ENCODE results near the gene SART1. TPM values are rescaled to one million over a fixed set of nuclear protein-coding genes. Genes with fewer than 3 reads are reported as not detected.
"Not testable (repeated sequence)": the region's sequence is repeated elsewhere in the genome, so short reads cannot be mapped to it uniquely, and the experiment has no call there.

SART1 gene
- total RNA-seq, 1 donor from 2014 or later, result 66.7 TPM

- DNase-seq, result no peak
Observed at GRCh38 chr11:65992056-65992455, 30.5 kb downstream of the SART1 start.

DNA sequence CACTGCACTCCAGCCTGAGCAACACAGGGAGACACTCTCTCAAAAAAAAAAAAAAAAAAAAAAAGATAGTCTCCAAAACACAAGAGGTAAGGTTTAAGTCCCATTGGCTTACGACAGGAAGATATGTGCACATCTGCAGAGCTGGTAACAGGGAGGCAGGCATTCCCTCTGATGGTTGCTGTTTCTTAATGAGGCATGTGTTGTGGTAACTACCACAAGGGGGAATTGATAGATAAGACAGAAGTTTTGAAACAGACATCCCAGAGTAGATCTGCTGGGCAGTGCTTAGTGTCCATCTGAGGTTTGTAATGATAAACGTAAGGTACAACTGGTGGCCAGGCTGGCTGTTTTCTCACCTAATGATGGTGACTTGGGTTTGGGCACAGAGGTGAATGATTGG lies 35.8 kb downstream of the SART1 start:
- DNase-seq, result no peak

DNA sequence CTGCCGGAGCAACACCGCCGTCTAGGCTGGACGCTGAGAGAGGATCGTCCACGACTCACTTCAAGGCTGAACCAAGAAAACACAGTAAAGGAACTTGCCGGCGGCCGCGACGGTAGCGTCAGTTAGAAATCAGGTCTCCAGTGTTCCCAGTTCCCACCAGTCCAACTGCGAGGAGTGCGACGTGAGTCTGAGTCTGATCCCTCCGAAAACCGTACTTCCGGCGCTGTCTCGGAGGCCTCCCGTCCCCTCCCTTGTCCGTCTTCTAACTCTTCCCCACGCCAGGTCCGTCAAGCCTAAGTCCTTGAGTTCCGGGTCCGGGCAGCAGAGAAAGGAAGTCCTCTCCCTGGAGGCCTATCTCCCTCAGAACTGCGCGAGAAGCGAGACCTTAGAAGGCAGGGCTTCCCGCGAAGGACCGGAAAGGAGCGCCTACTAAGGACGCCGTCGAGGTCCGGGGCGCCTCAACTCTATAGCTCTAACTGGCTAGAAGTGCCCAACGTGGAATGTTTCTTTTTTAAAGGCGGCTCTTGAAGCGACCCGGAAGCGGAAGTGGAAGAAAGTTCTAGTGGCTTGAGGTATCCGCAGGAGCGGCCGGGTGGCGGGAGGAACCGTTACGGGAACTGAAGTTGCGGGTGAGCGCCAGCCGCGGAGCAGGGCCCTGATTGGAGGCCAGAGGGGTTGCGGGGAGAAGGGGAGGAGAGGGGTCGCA lies 40.6 kb downstream of the SART1 start, which contains the start of the genes BANF1 and EIF1AD:
Gene BANF1, plus strand, starts transcription at position 562 of the 706 bp plus-strand sequence. CDS start 748 bp downstream, outside the sequence.
Gene EIF1AD, minus strand, starts transcription at position 216 of the 706 bp plus-strand sequence. CDS start 1,768 bp downstream, outside the sequence.
- DNase-seq, result peak; percentile 99

DNA sequence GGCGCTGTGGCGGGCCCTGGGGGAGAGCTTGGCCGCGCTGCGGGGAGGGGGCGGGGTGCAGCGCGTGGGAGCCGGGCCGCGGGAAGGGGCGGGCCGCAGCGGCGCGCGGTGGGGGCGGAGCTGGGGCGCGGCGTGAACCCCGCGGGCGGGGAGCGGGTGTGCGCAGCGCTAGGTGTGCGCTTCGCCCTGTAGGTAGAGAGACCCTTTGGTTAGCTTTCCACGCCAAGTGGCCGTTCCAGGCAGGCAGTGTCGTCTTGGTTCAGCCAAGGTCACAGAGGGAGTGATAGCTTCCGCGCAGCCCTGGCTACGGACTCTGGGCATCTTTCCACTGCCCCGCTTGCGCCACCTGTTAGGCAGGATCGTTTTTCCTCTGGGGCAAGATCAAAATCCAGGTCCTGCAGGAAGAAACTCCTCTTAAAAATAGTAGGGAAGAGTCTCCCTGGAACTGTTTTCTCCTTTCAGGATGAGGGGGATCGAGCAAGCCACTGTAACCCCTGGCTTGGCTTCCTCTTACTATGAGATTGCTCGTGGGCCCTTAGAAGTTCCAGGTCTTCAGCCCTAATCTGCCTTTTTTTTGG lies 41.2 kb downstream of the SART1 start:
- peak; percentile 68 for DNase-seq

GRCh38 chr11:66003291-66003690 lies 41.8 kb downstream of the SART1 start:
- no peak for DNase-seq

DNA sequence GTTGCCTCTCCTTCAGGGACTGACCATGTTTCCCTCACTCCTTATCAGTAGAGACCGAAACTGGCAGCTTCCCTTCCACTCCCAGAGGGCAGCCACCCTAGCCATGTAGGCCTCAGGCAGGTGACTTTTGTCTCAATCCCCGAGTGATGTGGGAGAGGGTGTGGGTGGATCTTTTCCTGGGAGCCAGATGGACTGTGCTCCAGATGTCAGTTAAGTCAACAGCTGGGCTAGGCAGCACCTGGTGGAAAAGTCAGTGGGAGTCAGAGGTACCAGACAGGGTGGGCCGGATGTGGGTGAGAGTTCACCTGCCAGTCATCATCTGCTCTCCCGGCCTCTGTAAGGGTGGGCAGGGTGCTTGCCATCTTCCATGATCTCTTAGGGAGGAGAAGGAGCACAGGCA lies 42.7 kb downstream of the SART1 start:
- no peak for DNase-seq

GRCh38 chr11:66006134-66006890 lies 44.8 kb downstream of the SART1 start:
- no peak for DNase-seq

DNA sequence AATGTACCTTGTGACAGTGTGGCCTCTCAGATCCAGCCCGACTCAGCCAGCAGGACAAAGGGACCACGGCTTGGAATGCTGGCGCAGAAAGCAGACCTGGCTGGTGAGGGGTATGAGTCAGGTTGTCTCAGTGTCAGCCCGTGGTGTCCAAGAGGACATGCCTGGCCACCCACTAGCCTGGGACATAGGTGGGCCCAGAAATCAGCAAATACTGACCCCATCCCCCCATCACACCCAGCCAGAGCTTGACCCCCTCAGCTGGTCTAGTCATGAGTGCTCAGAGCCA lies 45.3 kb downstream of the SART1 start:
- DNase-seq, result no peak

GRCh38 chr11:66007201-66007634 lies 45.7 kb downstream of the SART1 start:
- DNase-seq, result no peak

- DNase-seq, result no peak
Observed at GRCh38 chr11:66008095-66008467, 46.5 kb downstream of the SART1 start.

GRCh38 chr11:66008468-66009101 lies 47.1 kb downstream of the SART1 start:
- DNase-seq, result no peak

- not testable (repeated sequence) for DNase-seq
Observed at GRCh38 chr11:66010036-66010435, 48.5 kb downstream of the SART1 start.

DNA sequence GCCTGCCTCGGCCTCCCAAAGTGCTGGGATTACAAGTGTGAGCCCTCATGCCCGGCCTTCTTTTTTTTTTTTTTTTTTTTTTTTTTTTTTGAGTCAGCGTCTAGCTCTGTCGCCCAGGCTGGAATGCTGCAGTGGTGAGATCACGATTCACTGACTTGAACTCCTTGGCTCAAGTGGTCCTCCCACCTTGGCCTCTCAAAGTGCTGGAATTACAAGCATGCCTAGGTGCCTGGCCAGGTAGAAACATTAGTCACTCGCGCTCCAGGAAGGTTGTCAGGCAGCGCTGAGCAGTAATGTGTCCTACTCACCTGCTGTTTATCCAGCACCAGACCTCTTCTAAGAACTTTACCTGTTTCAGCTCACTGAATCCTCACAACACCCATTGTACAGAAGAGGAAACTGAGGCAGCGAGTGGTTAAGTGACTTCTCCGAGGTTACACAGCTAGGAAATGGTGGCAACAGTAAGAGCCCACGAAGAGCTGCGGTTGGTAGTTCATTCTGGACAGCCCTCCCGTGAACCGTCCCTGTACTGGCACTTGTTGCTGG lies 49.8 kb downstream of the SART1 start:
- no peak for DNase-seq

- no peak for DNase-seq
Observed at GRCh38 chr11:66011785-66012303, 50.3 kb downstream of the SART1 start, which contains the start of gene CST6. Gene CST6 (plus strand): TSS chr11:66012008. CDS start chr11:66012045, 37 bp downstream.

GRCh38 chr11:66012371-66012945 lies 50.9 kb downstream of the SART1 start:
- no peak for DNase-seq

GRCh38 chr11:66012946-66013761 lies 51.6 kb downstream of the SART1 start:
- DNase-seq, result no peak

- no peak for DNase-seq
Observed at GRCh38 chr11:66013762-66014100, 52.2 kb downstream of the SART1 start.

- no peak for DNase-seq
Observed at GRCh38 chr11:66014804-66015453, 53.4 kb downstream of the SART1 start.

DNA sequence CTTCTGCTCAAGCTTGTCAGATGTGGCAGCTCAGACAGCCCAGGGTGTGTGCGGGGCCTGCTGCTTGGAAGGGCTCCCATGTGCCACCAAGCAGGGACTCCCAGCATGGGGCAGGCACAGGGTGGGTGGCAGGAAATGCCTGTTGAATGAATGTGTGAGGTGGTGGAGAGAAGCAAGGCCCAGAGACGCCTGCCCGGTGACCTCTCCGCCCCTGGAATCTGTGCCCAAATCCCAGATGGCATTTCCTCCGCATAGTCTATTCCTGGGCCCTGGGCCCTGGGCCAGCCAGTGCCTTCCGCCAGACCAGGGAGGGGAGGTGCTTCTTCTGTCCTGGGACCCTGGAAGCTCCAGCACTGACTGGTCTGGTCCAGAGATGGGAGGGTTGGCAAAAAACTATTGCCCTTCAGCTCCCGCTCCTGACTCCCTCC lies 53.9 kb downstream of the SART1 start:
- DNase-seq, result peak; percentile 11
